Measurements from ENCODE around the gene ZFR2.

ZFR2 gene

GRCh38 chr19:3867971-3868769, 668 bp downstream of the ZFR2 start:
- DNase-seq: no peak

DNA sequence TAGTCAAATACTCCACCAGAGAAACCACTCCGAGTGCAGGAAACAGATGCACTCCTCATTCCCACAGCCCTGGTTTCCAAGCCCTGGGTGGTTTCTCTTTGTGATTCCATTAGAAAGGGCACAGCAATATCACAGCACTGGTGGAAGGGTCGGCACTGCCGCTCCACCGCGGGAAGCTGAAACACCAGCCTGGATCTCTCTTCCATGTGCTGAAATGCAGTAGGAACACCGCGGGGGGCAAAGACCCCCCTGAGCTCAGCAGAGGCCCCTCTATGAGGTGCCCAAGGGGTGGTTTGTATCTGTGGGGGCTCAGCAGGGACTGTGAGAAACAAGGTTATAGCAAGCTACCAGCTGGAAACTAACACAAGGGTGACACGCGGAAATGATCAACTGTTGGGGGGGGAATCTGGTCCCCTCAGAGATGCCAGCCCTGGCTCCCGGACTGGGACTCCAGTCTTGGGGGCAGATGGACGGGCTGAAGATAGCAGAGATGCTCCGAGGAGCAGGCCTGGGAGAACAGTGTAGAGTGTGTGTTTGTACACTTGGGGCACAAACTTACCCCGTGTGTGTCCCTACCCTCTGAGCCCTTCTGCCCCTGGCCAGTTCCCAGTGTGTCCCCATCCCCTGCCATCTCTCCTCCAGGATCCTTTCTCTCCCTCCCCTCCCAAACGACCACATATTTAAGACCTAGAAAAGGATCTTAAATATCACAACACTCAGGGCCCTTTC, 1.8 kb downstream of the ZFR2 start:
- DNase-seq: no peak

- no peak for DNase-seq
These were observed 5.2 kb downstream of the ZFR2 start for GRCh38 chr19:3863648-3864047.

- no peak for DNase-seq
These were observed 5.9 kb downstream of the ZFR2 start for GRCh38 chr19:3862826-3863500.

GRCh38 chr19:3860499-3860898, 8.3 kb downstream of the ZFR2 start:
- DNase-seq: no peak

GRCh38 chr19:3857449-3858003, 11.3 kb downstream of the ZFR2 start:
- DNase-seq: no peak

- no peak for DNase-seq
These were observed 13.5 kb downstream of the ZFR2 start for GRCh38 chr19:3855320-3855719.

- DNase-seq: no peak
These were observed 16.1 kb downstream of the ZFR2 start for GRCh38 chr19:3852614-3853254.

DNA sequence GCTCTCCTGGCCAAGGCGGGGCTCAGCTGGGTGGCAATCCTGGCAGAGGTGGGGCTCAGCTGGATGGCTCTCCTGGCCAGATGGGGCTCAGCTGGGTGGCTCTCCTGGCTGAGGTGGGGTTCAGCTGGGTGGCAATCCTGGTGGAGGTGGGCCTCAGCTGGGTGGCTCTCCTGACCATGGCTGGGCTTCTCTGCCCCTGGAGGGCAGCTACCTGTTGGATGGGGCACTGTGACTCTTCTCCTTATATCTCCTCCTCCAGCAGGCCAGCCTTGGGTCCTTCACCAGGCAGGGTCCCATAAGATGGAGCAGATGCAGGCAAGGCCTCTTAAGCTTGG, 16.7 kb downstream of the ZFR2 start:
- DNase-seq: no peak

GRCh38 chr19:3851254-3852176, 17.3 kb downstream of the ZFR2 start:
- no peak for DNase-seq

DNA sequence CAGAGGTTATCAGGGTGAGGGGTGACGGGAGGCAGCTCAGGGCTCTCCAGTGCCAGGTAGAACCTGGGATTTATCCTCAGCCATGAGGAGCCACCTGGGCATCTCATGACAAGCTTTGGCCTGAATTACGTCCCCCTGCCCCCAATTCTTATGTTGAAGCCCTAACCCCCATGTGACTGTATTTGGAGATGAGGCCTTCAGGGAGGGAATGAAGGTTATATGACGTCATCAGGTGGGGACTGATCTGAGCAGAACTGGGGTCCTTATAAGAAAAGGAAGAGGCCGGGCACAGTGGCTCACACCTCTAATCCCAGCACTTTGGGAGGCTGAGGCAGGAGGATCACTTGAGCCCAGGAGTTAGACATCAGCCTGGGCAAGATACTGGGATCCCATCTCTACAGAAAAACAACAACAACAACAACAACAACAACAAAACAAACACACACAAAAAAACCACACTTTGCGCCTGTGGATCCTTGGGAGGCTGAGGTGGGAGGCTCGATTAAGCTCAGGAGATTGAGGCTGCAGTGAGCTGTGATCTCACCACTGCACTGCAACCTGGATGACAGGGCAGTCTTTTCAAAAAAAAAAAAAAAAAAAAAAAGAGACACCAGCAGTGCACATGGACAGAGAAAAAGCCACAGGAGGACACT, 18.4 kb downstream of the ZFR2 start:
- no peak for DNase-seq

- DNase-seq: no peak
These were observed 19.1 kb downstream of the ZFR2 start for GRCh38 chr19:3849787-3850186.

GRCh38 chr19:3849092-3849491, 19.7 kb downstream of the ZFR2 start:
- no peak for DNase-seq

DNA sequence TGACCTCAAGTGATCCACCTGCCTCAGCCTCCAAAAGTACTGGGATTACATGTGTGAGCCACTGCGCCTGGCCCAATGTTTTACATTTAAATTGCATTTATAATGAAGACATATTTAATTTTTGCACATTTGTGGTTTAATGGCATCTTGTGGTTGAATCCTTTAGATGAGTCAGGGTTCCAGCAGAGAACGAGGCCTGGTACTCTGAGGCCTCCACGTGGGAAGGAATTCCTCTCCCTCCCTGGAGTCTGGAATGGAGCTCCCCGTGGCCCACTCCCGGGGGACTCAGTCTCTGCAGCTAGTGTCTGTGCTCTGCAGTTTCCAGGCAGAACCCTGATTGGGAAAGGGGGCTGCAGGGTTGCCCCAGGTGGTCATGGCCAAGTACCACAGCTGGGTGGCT, 24.2 kb downstream of the ZFR2 start:
- DNase-seq: no peak

- DNase-seq: no peak
These were observed 25.9 kb downstream of the ZFR2 start for GRCh38 chr19:3842948-3843347.

DNA sequence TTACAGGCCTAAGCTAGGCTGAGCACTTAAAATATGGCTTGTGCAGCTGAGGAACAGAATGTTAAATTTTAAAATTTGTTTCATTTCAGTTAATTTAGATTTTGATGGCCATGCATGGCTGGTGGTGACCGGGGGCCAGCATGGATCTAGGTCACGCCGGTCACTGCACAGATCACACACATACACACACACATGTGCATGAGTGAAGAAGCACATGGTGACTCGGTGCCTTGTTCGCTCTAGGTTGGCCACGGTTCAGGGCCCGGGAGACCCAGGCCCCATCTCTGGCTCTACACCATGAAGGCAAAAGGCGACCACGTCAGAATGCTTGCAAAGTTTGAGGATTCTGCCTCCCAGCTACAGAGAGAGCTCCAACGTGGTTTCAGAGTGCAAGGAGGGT, 28.0 kb downstream of the ZFR2 start:
- no peak for DNase-seq

DNA sequence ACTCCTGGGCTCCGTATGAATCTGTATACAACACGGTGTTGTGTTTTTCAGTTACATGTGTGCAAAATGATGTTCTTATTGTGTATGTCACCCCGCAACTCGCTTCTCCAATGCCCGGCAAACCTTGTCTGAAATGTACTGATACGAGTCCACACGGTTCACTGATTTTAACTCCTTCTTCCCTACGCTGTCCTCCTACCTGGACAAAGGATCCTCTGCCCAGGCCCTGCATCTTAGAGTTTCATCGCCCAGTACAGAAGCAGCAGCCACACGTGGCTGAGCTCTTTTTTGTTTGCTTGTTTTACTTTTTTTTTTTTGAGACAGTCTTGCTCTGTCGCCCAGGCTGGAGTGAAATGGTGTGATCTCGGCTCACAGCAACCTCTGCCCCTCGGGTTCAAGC, 28.9 kb downstream of the ZFR2 start:
- DNase-seq: no peak

DNA sequence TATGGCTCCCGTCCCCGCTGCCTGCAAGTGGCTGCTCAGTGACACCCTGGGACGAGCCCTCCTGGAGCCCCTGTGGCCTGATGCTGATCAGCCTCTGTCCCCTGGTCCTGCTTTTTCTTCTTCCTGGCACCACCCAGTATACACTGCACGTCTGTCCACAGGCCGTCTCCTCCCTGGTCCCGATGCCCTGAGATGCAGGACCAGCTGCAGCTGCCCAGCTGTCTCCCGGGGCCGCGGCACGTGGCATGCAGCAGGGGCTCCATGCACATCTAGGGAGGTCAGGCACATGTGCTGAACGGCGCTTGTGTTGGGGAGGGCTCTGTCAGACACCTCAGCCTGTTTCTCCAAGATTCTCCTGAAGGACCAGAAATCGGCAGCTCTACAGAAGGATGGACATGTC, 30.2 kb downstream of the ZFR2 start:
- no peak for DNase-seq

DNA sequence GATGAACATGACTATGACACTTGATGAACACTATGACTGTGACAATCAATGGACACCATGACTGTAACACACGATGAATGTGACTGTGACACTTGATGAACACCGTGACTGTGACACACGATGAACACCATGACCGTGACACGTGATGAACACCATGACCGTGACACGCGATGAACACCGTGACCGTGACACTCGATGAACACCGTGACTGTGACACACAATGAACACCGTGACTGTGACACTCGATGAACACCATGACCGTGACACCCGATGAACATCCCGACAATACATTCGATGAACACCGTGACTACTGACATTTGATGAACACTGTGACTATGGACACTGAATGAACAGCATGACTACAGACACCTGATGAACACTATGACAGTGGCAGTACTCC, 30.9 kb downstream of the ZFR2 start:
- no peak for DNase-seq

GRCh38 chr19:3837332-3837731, 31.5 kb downstream of the ZFR2 start:
- no peak for DNase-seq

- no peak for DNase-seq
These were observed 32.0 kb downstream of the ZFR2 start for GRCh38 chr19:3836887-3837286.

GRCh38 chr19:3835055-3835435, 33.8 kb downstream of the ZFR2 start:
- DNase-seq: no peak

All from NCI-H446 treated with DMSO at 0.1 percent for 48 hours (cell line).